Testis (tissue), 3 donors: ENCODE measurements around the gene ZSCAN2. TPM values are rescaled to one million over a fixed set of nuclear protein-coding genes. Genes with fewer than 3 reads are reported as not detected.

Source experiments
- DNase-seq: peaks from one replicate; pipeline ENCODE4 v3.0.0-alpha.2; 2019
- H3K27ac ChIP-seq, 2 donors: fragments of 200-600 bp; sonication (generic); one replicate each; pipeline ENCODE4 v1.5.1; 2019
- H3K27me3 ChIP-seq: fragments of 200-600 bp; sonication (generic); one replicate; pipeline ENCODE4 v1.5.1; 2019
- H3K36me3 ChIP-seq: fragments of 200-600 bp; sonication (generic); one replicate; pipeline ENCODE4 v1.5.1; 2017; ENCODE audit warnings: low read depth; ENCODE audit errors: missing control alignments
- H3K4me1 ChIP-seq: fragments of 200-600 bp; sonication (generic); one replicate; pipeline ENCODE4 v1.5.1; 2019
- H3K4me3 ChIP-seq, 2 donors: fragments of 200-600 bp; sonication (generic); one replicate each; pipeline ENCODE4 v1.5.1; 2017 to 2019
- H3K9me3 ChIP-seq: fragments of 200-600 bp; sonication (generic); one replicate; pipeline ENCODE4 v1.5.1; 2017
- POLR2A ChIP-seq: fragments of 450-650 bp; IDR thresholded peaks from one replicate; pipeline ENCODE4 v1.6.1; 2017; ENCODE audit warnings: antibody characterized with exemption, mild to moderate bottlenecking, moderate library complexity
- WGBS, 2 donors: methylation state at CpG; one replicate each; pipeline ENCODE4 v1.1.5; 2018; 5-methylcytosine and 5-hydroxymethylcytosine counted together
- intact Hi-C: fragments of 100-400 bp; cut with DNase I; formaldehyde crosslinking; loops from one replicate; pipeline ENCODE4 v1.15.1; 2023; ENCODE audit warnings: low total_unique reads
- polyA plus RNA-seq: library from polyadenylated mRNA; stranded (reverse); fragments of 350-450 nt; fragmentation: Illumina TruSeq; extraction: RNeasy Lipid Tissue Mini Kit (QIAGEN cat#74804); gene quantifications from one replicate; pipeline ENCODE4 v1.2.3, GENCODE V29; 2014; ENCODE audit warnings: low read depth, low replicate concordance; ENCODE audit not compliant: insufficient read depth
- total RNA-seq, 2 donors: library from RNA; depleted of rRNA; stranded (reverse); fragments of >200 nt; gene quantifications; one replicate each; pipeline ENCODE4 v1.2.3, GENCODE V29; 2016
- TF ChIP-seq, protein P1 (sequence below), 3 experiments: fragments of 450-650 bp in 2 of 3; fragments of 200-600 bp in 1 of 3; sonication (generic) in 1 of 3; IDR thresholded peaks; one replicate each; pipeline ENCODE4 v1.5.1; 2016 to 2019; ENCODE audit warnings: antibody characterized with exemption in 3 of 3, mild to moderate bottlenecking in 2 of 3, moderate library complexity in 1 of 3

Gene ZSCAN2
- total and polyA plus RNA-seq, 3 donors from 2014 or later = 15.3 to 18.6 (median 16.1) TPM

DNA sequence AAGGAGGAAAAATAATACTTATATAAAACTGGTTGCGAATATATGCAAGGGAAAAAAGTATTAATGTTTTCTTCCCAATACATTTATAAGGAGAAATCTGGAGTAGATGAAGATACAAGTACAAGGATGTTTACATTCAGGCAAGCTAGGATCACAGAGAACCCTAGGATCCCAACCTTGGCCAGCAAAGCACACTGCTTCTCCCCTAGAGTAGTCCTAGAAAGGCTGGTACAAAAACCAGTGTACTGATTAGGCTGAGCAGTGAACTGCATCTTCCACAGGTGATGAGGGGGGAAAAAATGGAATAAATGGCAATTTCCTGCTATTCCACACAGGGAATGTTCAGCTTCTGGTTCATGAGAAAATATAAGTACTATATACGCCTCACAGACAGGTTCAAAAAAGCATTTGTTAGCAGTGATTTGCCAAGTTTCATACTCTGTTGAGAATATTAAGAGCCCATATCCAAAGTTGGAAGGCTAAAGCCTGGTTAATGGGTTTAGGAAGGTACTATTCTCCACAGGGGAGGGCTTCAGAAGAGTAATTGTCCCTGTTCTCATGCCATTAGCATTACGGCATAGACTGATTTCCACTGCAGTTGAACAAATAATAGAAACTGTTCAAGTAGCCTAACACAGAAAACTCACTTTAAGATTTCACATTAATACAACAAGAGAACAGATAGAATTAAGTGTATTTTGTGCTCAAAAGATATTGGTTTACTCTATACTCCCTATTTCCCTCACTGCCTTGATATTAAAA, 67.6 kb downstream of the ZSCAN2 start:
- Histone ChIP-seq H3K27ac (no peak overlapping the region), H3K36me3 (no peaks in the 10 kb centered on the region), H3K4me3 (no peak overlapping the region), H3K27me3 (no peaks in the 10 kb centered on the region), H3K4me1 (no peaks in the 10 kb centered on the region), H3K9me3 (no peaks in the 10 kb centered on the region)
- intact Hi-C loops = no loop called here
- no peak for TF ChIP-seq POLR2A
- TF ChIP-seq, protein P1, sequence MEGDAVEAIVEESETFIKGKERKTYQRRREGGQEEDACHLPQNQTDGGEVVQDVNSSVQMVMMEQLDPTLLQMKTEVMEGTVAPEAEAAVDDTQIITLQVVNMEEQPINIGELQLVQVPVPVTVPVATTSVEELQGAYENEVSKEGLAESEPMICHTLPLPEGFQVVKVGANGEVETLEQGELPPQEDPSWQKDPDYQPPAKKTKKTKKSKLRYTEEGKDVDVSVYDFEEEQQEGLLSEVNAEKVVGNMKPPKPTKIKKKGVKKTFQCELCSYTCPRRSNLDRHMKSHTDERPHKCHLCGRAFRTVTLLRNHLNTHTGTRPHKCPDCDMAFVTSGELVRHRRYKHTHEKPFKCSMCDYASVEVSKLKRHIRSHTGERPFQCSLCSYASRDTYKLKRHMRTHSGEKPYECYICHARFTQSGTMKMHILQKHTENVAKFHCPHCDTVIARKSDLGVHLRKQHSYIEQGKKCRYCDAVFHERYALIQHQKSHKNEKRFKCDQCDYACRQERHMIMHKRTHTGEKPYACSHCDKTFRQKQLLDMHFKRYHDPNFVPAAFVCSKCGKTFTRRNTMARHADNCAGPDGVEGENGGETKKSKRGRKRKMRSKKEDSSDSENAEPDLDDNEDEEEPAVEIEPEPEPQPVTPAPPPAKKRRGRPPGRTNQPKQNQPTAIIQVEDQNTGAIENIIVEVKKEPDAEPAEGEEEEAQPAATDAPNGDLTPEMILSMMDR (IDR thresholded peaks at IDR 0.05) = no peak
- DNase-seq = no peak
- WGBS, 2 donors = 95 to 98% methylated on average over 3 of the region's 3 CpGs

DNA sequence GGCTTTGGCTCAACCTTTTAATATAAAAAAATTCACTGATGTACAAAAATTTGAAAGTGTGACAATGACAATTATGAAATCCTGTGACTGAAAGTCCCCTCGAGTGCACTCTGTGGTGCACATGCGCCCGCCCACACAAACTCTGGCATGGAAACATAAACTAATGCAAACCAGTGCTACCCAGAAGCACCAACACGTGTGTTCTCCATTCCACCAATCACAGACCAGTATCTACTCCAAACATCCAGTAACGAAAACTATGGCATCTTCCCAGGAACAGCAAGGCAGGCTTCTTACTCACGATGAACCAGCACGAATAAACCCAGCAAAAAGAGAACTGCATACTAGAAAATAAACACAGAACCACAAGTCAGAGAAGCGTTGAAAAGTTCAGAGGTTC, 68.9 kb downstream of the ZSCAN2 start:
- no peak overlapping the region for H3K27ac ChIP-seq
- intact Hi-C loops = no loop called here
- no peaks in the 10 kb centered on the region for H3K9me3 ChIP-seq
- WGBS, 2 donors = 90% methylated on average over 8 of the region's 8 CpGs
- H3K36me3 ChIP-seq = no peaks in the 10 kb centered on the region
- DNase-seq = no peak
- no peaks in the 10 kb centered on the region for H3K4me1 ChIP-seq
- no peaks in the 10 kb centered on the region for H3K27me3 ChIP-seq
- no peak overlapping the region for H3K4me3 ChIP-seq
- no peak for TF ChIP-seq POLR2A
- TF ChIP-seq, protein P1 (IDR thresholded peaks at IDR 0.05) = no peak

DNA sequence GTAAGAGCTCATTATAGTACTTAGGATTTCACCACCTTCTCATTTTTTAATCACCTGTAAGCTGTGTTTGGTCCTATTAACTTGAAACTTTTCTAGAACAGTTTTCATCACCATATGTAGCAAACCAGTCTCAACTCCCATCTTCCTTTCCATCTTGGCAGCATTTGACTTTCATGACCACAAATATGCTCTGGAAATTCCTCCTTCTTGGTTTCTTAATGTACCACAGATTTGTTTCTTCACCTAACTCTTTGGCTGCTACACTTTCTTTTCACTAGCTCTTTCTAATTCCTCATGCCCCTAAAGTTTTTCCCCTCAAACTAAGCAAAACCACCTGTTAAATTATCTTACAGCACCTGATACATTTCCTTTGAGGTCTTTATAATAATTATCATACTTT, 70.4 kb downstream of the ZSCAN2 start:
- DNase-seq = no peak
- intact Hi-C loops = no loop called here
- Histone ChIP-seq H3K27ac (no peak overlapping the region), H3K4me1 (no peaks in the 10 kb centered on the region), H3K9me3 (no peaks in the 10 kb centered on the region), H3K4me3 (no peak overlapping the region), H3K36me3 (no peaks in the 10 kb centered on the region), H3K27me3 (no peaks in the 10 kb centered on the region)
- TF ChIP-seq, protein P1 (IDR thresholded peaks at IDR 0.05) = no peak
- TF ChIP-seq POLR2A = no peak

Other genes starting within 250 kb of the ZSCAN2 start
- gene WDR73, start 53.3 kb downstream of the ZSCAN2 start, total RNA-seq = 10 to 100 TPM; 40.4 to 49.1 TPM
- gene WDR73, start 53.3 kb downstream of the ZSCAN2 start, polyA plus RNA-seq = 38.4 TPM
- 10 to 100 TPM; 11.0 to 17.5 TPM for gene NMB, start 57.2 kb downstream of the ZSCAN2 start, total RNA-seq
- 7.5 TPM for gene NMB, start 57.2 kb downstream of the ZSCAN2 start, polyA plus RNA-seq
- 10 to 100 TPM; 67.7 to 88.9 TPM for gene SEC11A, start 115.1 kb downstream of the ZSCAN2 start, total RNA-seq
- 121 TPM for gene SEC11A, start 115.1 kb downstream of the ZSCAN2 start, polyA plus RNA-seq
- 10 to 100 TPM; 36.7 to 40.8 TPM for gene ZNF592, start 147.6 kb downstream of the ZSCAN2 start, total RNA-seq
- 39.6 TPM for gene ZNF592, start 147.6 kb downstream of the ZSCAN2 start, polyA plus RNA-seq
- gene ALPK3, start 216.3 kb downstream of the ZSCAN2 start, total RNA-seq = 1 to 10 TPM; 4.1 to 5.0 TPM
- 3.0 TPM for gene ALPK3, start 216.3 kb downstream of the ZSCAN2 start, polyA plus RNA-seq